Measurements from ENCODE around the gene LLPH.

Gene LLPH

DNA sequence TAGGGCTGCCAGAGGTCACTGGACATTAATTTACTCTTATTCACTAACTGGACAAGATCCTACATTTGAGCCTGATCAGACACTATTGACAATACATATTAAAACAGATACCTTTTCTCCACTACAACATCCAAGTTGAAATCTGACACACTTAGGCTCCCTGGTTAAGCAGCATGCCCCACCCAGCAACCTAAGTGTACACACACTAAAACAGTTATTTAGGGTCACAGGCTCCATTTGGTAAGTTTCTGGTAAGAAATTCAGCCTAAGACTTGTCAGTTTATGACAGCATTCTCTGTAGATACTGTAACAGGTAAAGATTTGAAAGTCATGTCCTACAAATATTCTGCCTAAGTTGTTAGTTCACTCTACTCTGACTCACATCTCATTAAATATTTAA, 12.3 kb upstream of the LLPH start:
- DNase-seq (ENCODE audit: low spot score) = no peak

DNA sequence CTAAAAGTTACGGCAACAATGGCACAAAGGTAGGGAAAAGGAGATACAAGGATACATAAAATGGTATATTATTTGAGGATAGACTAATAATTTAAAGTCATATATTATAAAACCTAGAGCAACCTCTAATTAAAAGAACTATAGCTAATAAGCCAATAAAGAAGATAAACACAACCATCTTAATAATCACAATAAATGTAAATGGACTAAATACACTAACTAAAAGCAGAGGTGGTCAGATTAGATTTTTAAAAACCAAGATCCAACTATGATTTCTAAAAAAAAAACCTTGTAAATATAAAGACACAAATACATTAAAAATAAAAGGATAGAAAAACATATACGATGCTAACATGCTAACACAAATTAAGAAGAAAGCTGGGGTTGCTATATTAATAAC, 10.7 kb upstream of the LLPH start:
- no peak for DNase-seq (ENCODE audit: low spot score)

DNA sequence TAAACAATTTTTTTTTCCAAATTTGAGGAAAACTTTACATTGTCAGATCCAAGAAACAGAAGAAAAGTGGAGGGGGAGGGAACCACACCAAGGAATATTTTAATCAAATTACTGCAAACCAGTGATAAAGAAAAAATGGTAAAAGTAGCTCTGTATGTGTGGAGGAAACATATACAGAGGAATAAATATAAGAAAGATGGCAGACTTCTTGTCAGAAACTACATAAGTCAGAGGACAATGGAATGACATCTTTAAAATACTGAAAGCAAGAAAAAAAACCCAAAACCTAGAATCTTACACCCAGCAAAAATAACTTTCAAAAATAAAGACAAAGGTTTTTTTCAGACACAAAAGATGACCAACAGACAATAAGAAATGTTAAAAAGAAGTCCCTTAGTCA, 10.2 kb upstream of the LLPH start:
- no peak for DNase-seq (ENCODE audit: low spot score)

DNA sequence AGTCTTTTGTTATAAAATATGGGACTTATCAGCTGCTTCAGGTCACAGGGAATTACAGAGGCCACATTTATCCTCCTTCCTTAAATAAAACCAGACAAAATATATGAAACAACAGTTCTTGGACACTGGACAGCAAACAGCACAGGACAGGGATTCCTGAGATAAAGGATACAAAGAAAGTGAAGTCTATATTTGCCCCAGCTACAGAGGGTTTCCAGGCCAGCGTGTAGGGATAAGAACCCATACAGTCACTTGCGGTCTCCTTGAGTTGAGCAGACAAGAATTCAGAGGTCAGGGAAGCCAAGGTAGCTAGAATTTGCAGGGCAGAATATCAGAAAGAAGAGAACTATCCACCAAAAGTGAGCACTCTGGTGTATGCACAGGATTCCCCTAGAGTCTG, 8.8 kb upstream of the LLPH start:
- DNase-seq (ENCODE audit: low spot score) = no peak

DNA sequence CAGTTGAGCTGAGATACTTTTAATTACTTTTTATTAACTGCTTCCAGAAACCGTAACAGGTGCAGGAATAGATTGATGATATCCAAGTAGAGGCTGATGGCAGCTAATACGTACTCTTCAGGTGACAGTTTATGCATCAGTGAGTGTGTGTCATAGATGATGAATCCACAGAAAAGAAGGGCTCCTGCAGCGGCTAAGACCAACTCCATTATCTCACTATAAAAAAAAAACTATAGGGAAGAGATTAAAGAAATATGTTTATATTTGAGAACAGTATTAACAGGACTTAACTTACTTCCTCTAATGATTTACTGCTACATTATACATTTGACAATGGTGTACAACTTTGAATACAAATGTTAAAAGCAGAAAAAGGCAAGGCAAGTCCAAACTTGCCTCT, 7.4 kb upstream of the LLPH start:
- peak; percentile 27 for DNase-seq (ENCODE audit: low spot score)

DNA sequence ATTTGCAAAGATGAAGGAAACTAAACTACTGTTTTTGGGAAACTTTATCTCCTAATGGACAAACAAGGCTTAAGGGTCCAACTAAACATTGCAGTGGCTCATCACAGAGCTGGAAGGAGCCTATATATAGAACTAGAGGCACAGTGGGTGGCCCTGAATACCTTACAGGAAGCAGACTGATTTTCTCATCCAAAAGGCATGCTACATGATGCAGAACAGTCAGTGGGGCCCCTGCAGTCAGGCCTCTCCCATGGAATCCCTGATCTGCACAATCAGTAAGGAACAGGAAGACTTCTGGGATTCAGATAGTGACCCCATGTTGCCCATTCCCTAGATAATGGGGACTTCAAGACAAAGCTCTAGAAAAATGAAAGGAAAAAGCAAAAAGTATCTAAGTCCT, 1.9 kb upstream of the LLPH start:
- DNase-seq (ENCODE audit: low spot score) = peak; percentile 93

DNA sequence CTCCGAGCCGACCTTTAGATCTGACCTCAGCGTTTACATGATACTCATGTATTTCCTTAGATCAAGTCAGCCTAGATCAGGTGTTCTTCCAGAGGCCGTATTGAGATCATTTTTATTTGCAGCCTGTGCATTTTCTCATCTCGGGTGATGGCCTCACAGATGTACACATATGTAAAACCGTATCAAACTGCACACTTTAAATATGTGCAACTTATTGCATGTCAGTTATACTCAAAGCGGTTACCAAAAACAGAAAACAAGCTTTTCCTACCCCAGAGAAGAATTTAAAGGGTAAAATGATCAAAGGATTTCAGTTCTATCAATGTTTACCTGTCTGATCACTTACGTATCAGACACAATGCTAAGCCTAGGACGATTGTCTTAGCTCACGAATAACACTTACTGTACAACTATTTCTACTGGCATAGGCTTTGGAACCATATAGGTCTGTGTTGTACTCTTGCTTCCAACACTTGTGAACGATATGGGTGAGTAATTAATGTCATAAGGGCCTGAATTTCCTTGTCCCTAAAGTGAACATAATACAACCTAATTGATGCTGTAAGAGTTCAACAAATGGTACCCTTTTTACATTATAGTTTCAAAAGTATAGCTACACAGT, 628 bp upstream of the LLPH start:
- no peak for DNase-seq (ENCODE audit: low spot score)

DNA sequence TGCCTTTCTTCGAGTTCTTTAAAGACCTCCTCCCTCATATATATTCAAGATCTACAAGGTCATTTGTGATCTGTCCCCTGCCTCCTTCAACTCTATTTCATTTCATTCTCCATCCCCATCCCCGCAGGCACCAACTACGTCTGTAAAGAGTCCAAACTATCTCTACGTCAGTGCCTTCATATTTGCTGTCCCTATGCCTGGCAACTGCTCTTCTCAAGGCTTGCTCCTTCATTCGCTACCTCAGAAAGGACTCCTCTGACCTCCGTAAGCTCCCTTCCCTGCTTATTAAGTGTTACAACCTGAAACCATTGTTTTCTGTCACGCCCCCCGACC, 650 bp downstream of the LLPH start:
- DNase-seq (ENCODE audit: low spot score) = peak; percentile 25

DNA sequence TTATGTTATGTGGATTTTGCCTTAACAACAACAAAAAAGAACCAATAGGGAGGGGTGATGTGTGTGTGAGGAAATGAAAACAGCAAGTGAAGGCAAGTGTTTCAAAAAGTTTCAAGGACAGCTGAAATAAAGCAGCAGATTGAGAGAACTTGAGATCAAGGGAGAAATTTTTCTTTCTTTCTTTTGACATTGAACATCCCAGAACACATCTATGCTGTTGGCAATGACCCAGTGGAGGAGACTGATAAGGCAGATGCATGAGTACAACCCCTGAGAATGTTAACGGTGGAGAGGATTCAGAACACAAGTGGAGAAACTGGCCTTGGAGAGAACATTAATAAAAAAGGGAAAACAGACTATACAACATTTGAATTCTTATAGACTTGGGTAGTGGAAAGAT, 2.9 kb downstream of the LLPH start:
- no peak for DNase-seq (ENCODE audit: low spot score)

DNA sequence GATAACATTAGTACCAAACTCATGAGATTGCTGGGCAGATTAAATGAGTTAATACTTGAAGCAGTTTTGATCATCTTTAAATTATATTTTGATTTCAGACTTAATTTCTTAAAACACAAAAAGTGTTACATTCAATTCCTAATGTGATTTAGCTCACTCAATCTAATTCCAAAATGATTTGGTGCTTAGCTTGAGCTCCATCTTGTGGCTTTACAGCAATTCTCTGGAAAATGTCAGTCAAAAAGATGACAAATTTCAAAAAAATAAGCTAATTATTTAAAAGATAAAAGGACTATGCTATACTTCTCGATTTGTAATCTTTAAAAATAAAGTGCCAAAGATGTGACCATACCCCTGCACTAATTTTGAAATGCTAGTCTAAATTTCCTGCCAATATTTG, 10.1 kb downstream of the LLPH start:
- no peak for DNase-seq (ENCODE audit: low spot score)

DNA sequence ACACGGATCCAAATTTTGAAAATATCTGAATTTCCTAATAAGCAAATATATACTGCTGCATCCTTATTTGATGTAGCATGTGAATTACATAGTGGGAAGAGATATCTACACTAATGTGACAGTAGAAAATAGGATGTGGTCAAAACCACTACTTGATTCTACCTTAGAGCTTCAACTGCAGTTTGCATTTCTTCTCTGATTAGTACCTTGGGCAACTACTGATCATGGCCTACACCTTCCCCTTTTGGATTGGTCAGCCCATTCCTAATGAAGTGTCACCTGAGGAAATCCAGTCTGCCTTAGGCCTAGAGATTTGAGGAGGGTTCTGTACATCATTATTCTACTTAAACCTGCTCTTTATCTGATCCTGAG, 10.7 kb downstream of the LLPH start:
- no peak for DNase-seq (ENCODE audit: low spot score)

DNA sequence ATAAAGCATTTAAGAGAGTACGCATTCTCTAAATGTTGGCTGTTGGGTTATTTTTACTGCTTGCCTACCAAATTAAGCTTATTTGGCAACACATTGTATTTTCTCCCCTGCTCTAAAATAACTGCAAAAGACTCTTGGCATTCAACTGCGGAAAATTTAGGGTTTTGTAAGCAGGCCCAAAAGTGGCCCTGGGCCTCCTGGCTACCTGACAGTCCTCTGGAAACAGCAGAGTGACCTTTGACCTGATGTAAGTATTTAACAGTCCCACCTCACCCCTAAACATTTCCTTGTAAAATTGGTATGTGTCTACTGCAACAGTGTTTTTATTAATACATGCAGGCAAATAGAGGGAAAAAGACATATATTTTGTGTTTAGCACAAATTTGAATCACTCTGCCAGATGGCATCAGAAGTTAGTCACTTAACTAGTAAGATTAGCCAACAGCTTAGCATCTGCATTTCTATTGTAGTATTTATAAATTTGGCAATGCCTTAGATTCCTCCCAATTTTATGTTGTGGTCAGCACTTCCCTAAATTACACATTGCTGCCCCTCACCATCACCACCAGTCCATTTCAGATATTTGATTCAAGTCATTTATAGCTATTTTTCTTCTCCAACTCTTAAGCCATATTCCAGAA, 11.2 kb downstream of the LLPH start:
- DNase-seq (ENCODE audit: low spot score) = no peak

DNA sequence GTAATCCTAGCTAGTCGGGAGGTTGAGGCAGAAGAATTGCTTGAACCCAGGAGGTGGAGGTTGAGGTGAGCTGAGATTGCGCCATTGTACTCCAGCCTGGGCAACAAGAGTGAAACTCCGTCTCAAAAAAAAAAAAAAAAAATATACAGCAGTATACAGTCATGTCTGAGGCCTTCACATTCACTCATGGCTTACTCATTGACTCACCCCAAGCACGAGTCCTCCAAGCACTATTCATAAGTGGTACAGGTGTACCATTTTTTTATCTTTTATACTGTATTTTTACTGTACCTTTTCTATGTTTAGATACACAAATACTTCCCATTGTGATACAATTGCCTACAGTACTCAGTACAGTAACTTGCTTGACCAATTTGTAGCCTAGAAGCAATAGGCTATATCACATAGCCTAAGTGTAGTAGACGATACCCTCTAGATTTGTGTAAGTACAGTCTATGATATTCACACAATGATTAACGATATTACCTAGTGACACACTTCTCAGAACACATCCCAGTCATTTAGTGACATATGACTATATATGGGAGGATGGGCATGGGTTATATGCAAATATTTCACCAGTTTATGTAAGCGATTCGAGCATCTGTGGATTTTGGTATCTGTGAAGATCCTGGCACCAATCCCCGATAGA, 12.2 kb downstream of the LLPH start:
- DNase-seq (ENCODE audit: low spot score) = peak; percentile 74

DNA sequence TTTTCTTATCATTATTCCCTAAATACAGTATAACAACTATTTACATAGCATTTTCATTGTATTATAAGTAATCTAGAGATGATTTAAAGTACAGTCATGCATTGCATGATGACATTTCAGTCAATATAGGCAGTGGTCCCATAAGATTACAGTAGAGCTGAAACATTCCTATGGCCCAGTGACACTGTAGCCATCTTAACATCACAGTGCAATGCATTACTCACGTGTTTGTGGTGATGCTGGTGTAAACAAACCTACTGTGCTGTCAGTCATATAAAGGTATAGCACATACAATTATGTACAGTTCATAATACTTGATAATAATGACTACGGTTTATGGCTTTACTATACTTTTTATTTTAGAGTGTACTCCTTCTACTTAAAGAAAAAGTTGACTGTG, 13.3 kb downstream of the LLPH start:
- DNase-seq (ENCODE audit: low spot score) = no peak

DNA sequence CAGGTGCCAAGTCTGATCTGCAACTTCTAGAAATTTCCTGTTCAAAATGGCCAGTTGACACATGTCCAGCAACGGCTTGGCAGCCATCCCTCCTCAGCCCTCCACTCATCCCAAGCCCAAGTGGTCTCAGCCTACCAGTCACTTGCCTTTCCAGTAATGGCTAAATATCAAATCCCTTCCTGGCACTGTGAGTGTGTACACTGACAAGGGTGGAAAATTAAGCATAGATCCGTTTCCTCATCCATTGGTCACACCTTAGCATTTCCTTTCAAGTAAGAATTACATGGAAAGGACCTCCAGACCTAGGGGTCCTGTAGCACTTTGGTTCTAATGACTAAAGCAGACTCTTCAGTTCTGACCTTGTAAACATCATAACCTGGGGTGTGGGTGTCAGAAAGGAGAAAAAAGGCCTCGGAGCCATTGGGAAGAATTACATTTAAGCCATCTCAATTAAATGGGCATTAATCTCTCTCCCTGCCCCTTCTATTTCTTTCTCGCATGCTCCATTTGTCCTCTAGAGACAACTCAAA, 15.4 kb downstream of the LLPH start:
- no peak for DNase-seq (ENCODE audit: low spot score)

DNA sequence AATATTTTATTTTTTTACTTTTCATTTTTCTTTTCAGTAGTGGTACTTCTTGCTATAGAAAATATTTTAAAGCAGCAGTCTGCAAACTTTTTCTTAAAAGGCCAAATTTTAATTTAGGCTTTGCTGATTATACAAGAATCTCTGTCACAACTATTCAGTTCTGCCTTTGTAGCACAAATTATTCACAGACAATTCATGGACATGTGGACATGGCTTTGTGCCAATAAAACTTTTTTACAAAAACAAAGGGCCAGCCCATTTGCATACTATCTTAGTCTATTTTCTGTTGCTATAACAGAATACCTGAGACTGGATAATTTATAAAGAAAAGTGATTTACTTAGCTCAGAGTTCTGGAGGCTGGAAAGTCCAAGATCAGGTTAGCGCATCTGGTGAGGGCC, 17.1 kb downstream of the LLPH start:
- DNase-seq (ENCODE audit: low spot score) = no peak

DNA sequence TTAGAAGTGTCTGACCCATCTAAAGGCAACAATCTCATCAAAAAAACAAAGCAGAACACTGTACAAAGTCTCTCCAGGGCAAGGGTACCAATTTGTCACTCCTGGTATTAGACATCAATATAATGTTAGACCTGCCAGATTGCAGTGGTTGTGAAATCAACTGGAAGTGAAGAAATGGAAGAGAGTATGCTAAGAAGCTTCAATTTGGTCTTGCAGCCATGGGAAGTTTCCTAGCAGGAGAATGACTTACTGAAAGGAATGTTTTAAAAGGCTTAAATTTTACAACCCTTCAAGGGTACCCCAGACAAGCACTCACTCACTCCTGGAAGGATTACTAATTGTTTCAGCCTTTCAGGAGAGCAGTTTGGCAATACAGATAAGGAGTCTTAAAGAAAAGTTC, 18.9 kb downstream of the LLPH start:
- no peak for DNase-seq (ENCODE audit: low spot score)

DNA sequence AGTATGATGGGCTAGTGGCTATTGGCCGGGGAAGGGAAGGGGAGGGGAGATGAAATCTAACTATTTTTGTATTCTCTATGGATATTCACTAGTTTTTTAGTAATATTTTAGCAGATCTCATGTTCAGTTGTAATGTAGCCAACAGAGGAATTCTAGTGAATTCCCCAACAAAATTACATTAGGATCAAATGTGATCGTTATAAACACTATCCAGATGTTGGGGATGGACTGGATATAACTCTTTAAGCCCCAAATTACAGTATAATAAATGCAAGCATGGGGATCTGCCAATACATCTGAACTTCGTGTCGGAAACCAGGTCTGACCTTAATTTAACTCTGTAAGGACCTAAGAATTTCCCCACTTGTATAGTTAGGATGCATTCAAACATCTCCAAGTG, 21.5 kb downstream of the LLPH start:
- DNase-seq (ENCODE audit: low spot score) = no peak

DNA sequence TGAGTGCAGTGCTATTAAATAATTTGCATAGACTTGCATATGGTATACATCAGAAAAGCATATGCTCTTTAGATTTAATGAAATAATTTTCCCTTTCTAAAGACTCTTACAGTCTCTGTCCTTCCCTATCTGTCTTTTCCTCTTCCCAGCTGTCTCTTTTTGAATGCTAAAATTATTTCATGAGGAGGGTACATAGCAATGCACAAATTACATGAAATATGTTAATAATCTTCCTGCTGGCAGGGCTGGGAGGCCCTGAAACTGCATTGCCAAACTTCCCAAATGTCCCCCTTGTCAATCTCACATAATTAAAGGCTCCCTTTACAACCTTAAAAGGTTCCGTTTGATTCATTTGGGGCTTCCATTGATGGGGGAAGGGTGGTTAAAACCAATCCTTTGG, 22.2 kb downstream of the LLPH start:
- DNase-seq (ENCODE audit: low spot score) = no peak

DNA sequence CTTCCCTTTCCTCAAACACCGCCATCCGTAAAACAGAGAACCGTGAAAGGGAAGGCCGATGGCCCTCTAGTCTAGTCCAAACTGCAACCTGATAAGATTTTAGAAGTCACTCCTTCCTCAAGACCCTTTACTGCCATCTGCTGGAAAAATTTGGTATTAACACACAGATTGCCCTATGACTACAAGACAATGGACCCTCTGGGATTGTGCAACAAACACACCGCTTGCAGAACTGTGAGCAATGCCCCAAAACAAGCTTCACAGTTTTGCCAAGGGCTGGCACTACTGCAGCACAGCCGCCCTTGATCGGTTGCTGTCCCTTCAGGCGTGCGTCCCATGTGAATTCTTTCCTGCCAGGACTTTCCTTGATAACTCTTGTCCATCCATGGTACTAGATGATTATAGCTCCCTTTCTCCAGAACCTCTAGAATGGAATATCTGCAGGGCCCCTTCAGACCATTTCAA, 23.1 kb downstream of the LLPH start:
- peak; percentile 90 for DNase-seq (ENCODE audit: low spot score)

DNA sequence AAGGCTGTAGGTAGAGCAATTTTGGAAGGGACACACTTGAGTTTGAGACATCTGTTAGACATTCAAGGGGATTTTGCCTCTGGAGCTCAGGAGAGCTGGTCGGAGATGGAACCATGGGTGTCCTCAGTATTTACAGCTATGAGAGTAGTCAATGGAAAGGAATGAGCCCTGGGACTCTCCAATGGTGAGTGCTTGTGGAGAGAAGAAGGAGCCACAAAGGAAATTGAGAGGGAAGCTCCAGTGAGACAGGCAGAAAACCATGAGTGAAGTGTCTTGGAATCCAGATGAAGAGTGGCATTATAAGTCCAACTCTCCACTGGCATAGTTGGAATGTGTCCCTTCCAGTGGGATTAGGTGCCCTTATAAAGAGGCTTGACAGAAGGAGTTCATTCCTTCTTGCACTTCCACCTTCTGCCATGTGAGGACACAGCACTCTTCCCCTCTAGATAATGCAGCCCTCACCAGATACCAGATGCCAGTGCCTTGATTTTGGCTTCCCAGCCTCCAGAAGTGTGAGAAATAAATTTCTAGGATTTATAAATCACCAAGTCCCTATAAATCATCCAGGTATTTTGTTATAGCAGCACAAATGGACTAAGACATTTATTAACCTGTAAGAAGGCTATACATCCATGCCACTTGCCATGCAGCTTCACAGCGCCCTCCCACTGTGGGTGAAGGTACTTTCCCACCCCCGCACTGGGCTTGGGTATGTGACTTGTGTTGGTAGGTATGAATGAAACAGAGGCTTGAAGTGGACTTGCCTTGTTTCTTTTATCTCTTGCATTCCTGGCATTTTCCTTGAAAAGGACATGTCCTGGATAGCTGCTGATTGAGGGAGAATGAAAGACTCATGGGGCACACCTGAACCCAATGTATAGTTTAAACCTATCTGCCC, 27.3 kb downstream of the LLPH start:
- DNase-seq (ENCODE audit: low spot score) = peak; percentile 10

DNA sequence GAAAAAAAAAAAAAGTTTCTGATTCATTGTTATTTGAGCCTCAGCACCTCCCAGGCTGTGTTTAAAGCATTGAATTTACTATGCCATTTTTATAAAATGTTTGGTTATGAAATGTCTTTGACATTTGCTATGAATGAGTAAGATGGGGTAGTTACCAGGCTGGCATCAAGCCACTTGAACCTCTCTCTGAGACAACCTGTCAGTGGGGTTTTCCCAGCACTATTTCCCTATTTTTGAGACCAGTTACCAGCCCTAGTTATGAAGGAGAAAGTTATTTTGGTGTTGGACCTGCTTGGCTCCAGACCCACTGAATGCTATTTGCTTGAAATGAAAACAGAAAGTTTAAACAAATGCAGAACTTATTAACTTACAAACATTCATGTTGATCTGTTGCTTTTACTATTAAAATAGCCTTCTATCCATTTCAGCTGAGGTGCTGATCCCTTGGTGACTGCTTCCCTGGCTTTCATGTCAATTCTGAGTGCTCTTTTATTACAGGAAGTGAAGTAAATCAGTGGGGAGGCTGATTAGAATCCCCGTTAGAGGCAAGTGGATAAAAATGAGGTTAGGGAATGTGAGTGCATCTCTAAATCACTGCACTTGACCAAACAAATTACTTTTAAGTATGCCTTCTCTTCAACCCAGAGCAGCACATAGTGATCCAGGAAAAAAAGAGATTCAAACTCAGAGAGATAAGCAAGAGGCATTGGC, 37.8 kb downstream of the LLPH start:
- DNase-seq (ENCODE audit: low spot score) = peak; percentile 83

Measured in kidney tubule cell (primary cell).